Activated CD8-positive, alpha-beta memory T cell treated with anti-CD3 and anti-CD28 coated beads, Interleukin-2, amount 50 U/mL, for 1 hour (primary cell): ENCODE measurements around the gene IFIT5.
"Not testable (repeated sequence)": the region's sequence is repeated elsewhere in the genome, so short reads cannot be mapped to it uniquely, and the experiment has no call there.

Experiments used
- DNase-seq: peaks from one replicate; pipeline ENCODE4 v3.0.0-alpha.2; 2020; ENCODE audit errors: extremely low read depth

IFIT5 gene

GRCh38 chr10:89392974-89393373, 21.4 kb upstream of the IFIT5 start:
- DNase-seq, result no peak

GRCh38 chr10:89393898-89394297, 20.5 kb upstream of the IFIT5 start:
- DNase-seq, result no peak

- DNase-seq, result no peak
These were observed 19.2 kb upstream of the IFIT5 start for GRCh38 chr10:89395141-89395540.

GRCh38 chr10:89398003-89398749, 16.2 kb upstream of the IFIT5 start:
- DNase-seq, result no peak

GRCh38 chr10:89399956-89400355, 14.4 kb upstream of the IFIT5 start:
- no peak for DNase-seq

- DNase-seq, result no peak
These were observed 11.3 kb upstream of the IFIT5 start for GRCh38 chr10:89403043-89403442.

GRCh38 chr10:89404104-89405047, 10.0 kb upstream of the IFIT5 start:
- no peak for DNase-seq

- not testable (repeated sequence) for DNase-seq
These were observed 8.2 kb upstream of the IFIT5 start for GRCh38 chr10:89406178-89406577.

GRCh38 chr10:89407792-89408191, 6.6 kb upstream of the IFIT5 start:
- DNase-seq, result not testable (repeated sequence)

- DNase-seq, result not testable (repeated sequence)
These were observed 5.1 kb upstream of the IFIT5 start for GRCh38 chr10:89409282-89409681.

- DNase-seq, result not testable (repeated sequence)
These were observed 3.8 kb upstream of the IFIT5 start for GRCh38 chr10:89410551-89410950.

GRCh38 chr10:89411135-89411534, 3.2 kb upstream of the IFIT5 start:
- DNase-seq, result not testable (repeated sequence)

- DNase-seq, result not testable (repeated sequence)
These were observed 2.1 kb upstream of the IFIT5 start for GRCh38 chr10:89412276-89412675.

GRCh38 chr10:89413398-89413912, 913 bp upstream of the IFIT5 start:
- no peak for DNase-seq

GRCh38 chr10:89414879-89415821, 782 bp downstream of the IFIT5 start:
- no peak for DNase-seq

GRCh38 chr10:89416465-89416864, 2.1 kb downstream of the IFIT5 start:
- no peak for DNase-seq

GRCh38 chr10:89419548-89419947, 5.2 kb downstream of the IFIT5 start:
- no peak for DNase-seq

- DNase-seq, result no peak
These were observed 6.7 kb downstream of the IFIT5 start for GRCh38 chr10:89421018-89421476.

GRCh38 chr10:89425000-89425399, 10.6 kb downstream of the IFIT5 start:
- no peak for DNase-seq

GRCh38 chr10:89426230-89426868, 12.0 kb downstream of the IFIT5 start:
- DNase-seq, result no peak

GRCh38 chr10:89427629-89428028, 13.3 kb downstream of the IFIT5 start:
- DNase-seq, result no peak
